CD4-positive, alpha-beta T cell treated with Interleukin-17A for 1 hour (primary cell): ENCODE results near the gene SLC3A2.

Experiments used
- DNase-seq: peaks from one replicate; pipeline ENCODE4 v3.0.0-alpha.2; 2020

SLC3A2 gene

DNA sequence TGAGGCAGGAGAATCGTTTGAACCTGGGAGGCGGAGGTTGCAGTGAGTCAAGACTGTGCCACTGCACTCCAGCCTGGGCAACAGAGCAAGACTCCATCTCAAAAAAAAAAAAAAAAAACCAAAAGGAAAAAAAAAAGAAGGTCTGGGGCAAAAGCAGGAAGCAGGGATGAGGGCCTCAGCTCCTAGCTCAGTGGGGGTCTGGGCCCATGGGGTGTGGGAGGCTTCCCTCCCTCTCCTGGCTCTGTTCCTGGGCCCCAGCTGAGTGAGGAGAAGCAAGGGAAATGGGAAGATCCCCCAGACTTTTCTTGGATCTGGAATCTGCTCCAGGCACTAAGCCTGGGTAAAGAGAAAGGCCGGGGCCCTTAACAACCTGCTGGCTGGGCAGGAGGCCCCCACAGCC, 31.6 kb downstream of the SLC3A2 start:
- DNase-seq = no peak

DNA sequence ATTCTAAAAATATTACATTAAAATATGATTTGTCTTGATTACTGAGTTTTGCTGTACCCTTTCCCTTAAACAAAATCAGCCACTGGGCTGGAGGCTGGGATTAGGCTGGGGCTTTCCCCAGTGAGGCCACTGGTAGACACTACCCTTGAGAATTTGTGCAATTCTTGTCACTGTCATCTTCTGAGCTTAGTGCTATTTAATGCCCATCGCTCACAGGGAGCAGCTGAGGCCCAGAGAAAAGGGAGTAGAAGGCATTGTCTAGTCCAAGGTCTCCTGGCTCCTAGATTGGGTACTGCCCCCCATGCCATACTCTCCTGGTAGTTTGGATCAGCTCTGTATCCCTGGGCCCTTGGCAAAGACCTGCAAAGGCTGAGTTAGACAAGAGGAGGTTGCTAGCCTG, 33.7 kb downstream of the SLC3A2 start:
- no peak for DNase-seq

DNA sequence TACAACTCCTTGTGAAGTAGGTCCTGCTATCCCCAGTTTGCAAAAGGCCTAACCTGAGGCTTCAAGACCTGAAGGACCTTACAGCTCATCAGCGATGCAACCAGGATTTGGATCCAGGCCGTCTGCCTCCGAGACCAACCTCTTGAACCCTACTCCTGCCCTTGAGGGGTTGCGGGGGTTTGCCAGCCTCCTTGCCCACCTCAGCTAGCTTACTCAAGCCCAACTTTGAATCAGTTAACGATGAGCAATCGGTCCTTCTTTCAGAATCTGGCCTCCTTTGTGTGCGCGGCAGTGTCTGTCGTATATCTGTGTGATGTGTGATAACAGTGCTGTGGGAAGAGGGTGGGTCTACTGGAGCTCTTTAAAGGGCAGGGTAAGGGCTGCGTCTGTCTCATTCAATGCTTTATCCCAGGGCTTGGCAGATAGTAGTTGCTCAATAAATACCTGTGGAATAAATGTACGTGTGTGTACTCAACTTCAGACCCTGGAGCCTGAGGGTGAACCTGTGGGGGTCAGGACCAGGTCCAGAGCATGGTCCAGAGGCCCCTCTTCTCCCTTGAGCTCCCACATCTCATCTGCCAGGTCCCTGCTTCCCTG, 37.3 kb downstream of the SLC3A2 start:
- no peak for DNase-seq

DNA sequence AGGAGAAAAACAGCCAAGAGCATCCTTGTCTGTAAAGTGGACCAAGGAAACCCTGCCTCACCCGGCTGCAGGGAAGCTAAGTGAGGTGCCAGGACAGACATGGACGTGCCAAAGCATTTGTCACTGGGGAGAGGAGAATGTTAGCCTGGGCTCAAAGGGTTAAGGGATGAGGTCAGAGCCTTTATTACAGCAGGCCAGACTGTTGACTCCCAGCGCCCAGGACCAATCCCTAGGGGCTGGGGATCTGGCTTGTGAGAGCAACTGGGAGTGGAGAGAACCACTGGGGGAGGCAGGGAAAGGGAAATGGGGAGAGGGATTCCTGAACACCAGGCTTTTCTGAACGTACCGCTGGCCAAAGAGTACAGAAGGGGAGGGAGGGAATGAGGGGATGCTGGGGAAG, 37.8 kb downstream of the SLC3A2 start:
- DNase-seq = no peak

DNA sequence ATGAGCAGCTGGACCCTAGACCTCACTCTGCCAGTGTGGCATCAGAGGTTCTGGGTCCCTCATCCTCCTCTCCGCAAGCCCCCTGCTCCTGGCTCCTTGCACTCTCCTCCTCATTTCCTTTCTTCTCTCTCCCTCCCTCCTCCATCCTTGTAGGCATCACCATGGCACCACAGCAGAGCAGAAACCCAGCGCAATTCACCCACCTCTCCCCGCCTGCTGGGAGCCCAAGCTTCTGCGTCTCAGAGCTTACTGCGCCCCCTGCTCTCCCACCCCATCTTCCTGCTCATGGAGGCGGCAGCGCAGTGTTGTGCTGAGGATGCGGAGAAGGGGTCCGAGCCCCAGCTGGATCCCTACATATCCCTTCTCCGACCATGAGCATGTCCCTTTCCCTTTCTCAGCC, 38.8 kb downstream of the SLC3A2 start:
- no peak for DNase-seq

DNA sequence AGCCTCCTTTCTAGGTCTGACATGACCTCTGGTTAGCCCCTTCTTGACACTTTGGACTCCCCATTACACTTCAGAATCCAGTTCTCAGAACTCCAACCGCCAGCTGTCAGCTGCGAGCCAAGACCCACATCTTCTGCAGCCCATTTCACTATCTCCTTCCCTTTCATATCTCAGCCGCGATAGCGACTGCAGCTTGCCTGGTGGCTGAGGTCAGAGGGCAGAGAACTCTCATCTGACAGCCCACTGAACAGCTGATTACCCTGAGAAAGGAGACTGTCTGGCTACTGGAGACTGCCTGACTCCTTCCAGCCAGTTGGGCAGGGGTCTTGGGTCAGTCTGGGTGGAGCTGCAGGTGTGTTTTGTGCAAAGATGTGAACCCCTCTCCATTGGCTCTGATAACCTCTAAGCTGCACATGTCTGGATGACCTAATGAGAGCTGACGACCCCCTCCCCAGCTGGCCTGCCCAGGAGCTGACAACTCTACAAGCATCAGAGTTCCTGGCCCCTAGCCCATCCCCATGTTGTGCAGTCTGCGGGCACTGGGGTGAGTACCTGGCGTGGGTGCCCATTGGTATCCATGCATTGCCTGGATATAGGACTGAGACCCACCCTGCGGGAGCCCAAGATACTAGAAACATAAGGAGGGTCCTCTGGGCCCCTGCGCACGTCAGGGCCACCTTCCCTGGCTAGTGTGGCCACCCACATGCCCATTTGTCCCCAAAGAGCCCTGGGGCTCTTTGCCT, 39.4 kb downstream of the SLC3A2 start:
- no peak for DNase-seq

DNA sequence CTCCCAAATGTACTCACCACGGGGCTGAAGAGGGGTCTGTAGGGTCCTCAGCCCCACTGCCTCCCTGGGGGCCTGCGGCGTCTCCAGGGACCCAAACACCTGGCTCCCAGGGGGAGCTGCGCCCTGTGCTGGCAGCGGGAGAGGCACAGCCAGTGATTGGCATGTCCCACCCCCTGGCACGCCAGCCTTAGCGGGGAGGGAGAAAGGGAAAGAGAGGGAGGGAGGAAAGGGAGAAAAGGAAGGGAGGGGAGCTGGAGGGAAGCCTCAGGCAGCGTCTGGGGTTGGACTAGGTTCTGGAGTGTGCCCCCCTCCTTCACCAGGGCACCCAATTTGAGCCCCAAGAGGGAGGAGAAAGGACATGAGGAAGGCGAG, 40.5 kb downstream of the SLC3A2 start, which contains the start of gene CHRM1:
Gene CHRM1 (minus strand): TSS at position 163 of the 372 bp plus-strand sequence. CDS start 10,263 bp downstream, outside the sequence.
- no peak for DNase-seq

DNA sequence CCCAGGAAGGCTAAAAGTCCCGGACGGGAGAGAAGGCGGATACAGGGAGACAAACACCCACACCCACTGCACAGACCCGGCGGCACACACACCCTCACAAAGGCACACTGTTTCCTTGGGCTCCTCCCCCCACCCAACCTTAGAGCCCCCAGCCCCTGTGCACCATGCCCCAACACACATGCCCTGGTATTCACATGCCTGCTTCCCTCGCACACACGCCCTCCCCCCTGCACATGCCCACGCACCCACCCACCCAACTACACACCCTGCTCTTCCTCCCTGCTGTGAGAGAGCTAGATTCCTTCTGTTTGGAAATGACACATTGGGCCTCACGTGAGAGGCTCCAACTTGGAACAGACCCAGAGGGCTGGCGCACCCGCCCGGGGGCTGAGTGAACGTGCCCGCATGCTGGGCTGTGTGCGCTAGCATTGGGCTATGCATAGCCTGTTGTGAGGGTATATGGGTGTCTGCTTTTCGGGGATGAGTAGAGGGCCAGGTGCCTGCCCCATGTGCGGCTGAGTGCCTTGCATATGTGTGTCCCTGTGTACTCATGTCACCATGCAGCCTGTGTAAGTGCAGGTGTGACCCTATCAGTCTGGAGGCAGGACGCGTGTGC, 41.0 kb downstream of the SLC3A2 start:
- no peak for DNase-seq

DNA sequence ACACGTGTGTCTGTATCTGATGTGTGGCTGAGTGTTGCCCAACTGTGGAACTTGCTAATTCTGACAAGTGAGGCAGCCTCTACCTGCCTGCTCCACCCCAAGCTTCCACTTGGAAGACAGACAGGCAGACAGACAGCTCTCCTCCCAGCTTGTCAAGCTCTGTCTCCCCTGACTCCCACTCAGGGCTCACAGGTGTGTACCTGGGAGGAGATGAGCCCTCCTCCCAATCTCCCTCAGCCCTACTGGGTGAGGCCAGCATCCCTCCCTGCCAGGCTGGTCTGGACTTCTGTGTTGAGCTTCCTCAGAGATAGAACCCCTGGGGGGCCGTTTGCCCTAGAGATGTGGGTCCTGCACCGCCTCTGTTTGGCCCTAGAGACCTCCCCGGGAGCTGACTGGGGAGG, 41.5 kb downstream of the SLC3A2 start:
- no peak for DNase-seq

DNA sequence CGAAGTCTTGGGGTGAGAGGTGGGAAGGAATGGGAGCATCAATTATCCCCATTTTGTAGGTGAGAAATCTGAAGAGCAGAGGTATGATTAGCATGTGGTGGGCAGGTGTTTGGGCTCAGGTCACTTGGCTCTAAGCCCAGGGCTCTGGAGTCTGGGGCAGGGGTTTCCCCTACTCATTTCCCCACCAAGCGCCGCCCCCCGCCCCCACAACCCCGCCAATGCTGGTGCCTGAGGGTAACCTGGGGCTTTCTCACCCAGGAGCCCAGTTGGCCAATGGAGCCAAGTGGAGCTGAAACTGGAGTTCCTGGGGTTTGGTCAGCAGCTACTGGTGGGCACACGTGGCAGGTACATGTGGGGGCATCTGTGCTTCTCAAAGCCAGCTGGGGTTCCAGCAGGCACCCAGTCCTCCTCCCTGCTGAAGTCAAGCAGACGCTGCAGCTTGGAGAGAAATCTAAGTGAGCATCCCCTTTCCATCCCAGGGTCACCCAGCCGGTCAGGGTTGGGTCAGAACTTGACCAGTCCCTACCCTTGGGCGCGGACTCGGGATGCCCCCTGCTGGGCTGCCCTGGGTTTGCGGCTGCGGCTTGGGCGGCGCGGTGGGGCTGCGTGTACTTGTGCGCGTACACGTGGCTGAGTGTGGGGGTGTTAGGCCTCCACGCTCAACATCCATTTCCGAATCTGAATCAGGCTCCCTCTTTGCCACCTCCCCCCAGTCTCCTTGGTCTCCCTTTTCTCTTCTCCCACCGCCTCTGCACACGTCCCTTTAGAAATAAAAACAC, 42.1 kb downstream of the SLC3A2 start:
- no peak for DNase-seq

DNA sequence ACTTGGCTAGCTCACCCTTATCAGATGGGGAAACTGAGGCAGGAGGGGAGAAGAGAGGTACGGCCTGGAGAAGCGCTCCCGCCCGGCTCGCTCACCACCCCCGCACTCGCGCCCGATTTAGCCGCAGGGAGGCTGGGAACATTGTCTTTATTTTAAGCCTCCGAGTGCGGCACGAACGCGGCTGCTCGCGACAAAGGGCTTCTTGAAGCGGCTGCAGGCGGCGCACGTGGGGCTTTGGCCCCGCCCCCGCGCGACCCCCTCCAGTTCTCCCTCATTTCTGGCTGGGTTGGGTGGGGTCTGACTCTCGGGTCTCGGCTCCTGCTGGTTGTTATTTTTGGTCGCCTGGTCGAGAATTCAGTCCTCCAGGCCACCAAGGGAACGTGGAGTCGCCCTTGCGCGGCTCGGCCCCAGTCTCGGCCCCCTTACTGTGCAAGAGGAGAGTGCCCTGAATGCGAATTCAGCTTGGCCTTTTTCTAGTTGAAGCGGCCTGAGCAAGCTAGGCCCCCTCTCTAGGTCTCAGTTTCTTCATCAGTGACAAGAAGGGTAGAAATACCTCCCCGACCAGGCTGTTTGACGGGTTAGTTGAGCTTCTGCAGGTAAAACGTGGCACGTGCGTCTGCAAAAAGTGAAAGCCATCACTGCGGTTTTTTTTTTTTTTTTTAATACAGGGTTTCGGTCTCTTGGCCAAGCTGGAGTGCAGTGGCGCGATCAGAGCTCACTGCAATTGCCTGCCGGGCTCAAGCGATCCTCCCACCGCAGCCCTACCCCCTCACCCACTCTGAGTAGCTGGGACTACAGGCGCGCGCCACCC, 43.1 kb downstream of the SLC3A2 start:
- DNase-seq = peak; percentile 29

DNA sequence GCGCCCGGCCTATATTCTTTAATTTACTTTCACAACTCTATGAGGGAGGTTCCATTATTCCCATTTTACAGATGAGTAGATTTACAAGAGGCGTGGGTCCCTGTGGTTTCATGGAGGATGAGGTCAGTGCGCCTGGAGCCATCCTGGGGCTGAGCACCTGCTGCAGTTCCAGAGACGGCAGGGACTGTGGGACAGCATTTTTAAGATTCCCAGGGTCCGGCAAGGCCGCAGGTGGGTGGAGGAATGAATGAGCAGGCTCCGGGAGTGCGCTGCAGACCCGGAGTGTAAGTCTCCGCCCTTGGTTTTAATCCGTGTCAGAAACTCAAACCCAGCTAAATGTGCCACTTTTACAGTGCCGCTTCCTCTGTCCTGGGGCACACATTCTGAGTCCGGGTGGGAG, 44.6 kb downstream of the SLC3A2 start:
- DNase-seq = no peak

DNA sequence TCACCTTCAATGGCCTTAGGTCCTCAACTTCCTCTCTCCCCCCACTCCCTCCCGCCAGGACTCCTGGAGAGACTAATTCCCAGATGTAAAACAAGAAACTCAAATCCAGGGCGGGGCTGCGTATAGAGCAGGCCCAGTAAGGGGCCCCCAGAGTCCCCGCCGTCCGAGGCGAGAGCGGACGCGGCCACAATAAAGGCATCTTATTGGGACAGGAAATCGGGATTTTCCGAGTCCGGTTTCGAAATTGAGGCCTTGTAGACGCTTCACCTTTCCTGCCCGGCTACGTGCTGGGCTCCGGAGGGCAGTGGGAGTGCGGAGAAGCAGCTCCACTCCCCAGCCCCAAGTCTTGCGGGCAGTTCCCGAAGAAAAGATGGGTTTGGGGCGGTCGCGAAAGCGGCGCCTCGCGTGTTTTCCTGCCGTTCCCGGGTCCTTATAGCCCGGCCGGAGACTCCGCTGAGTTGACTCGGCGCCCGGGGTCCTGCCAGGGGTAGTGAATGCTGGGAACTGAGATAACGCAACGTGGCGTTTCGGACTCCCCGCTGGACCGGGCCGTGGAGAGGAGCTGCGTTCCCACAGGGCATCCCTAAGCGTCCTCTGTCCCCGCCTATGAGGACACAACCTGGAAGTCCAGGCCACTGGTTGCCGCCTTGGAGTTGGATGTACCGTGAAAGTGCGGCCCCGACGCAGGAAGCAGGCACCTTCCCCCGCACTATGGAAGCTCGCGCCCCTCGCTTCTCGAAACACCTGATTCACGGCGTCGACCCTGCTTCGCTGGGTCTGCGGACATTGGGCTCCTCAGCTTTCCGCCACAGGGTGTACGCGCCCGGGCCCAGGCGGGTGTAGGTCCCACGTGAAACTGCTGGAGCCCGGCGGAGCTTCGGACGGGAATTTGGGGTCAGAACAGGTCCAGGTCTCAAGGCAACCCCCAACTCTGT, 45.3 kb downstream of the SLC3A2 start:
- no peak for DNase-seq

DNA sequence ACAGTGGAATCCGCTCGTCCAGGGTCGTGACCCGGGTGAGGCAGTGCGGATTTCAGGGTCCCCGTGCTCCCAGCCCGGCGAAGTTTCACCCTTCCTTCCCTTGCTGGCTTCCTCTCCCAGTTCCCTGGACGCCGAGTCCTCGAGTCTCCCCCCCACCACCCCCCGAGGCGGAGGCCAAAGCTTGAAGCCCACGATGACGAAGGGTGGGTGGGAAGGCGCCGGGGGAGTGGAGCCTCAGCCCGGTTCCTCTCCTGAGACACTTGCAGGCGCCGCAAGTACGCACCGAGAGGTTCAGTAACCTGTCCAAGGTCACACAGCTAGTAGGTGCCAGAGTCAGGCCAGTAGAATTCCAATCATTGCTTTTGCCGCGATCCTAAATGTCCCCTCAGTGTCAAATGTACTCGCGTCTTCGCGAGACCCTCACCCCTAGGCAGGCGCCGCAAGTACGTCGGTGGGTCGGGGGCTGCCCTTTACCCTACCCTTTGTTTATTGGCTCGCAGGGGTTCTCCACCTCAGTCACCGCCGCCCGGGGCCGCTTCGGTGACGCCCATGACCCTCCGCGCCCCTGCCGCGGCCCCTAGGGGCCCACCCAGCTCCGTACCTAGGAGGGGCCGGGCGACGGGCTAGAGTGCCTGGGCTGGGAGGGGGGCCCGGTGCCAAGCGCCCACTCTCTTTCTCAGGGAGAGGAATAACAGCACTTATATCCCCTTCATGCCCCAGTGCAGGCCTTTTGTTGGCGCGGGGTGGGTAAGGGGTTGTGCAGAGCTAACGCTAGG, 46.2 kb downstream of the SLC3A2 start:
- no peak for DNase-seq

DNA sequence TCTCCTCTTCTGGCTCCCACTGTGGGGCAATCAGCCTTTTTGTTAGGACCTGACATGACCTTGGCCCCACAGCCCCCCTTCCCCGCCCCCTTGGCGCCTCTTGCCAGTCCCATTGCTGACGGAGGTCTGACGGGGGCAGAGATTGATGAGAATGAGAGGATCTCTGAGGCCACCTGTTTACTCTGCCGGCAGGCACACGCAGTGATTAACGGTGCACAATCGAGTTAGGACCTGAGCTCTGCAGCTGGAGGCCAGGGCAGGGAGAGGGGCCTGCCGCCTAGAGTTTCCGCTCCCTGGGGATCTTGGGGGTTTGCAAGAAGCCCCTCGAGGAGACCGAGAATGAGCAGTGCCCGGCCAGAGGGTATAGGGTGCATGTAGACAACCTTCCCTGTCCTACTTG, 47.3 kb downstream of the SLC3A2 start:
- DNase-seq = no peak

DNA sequence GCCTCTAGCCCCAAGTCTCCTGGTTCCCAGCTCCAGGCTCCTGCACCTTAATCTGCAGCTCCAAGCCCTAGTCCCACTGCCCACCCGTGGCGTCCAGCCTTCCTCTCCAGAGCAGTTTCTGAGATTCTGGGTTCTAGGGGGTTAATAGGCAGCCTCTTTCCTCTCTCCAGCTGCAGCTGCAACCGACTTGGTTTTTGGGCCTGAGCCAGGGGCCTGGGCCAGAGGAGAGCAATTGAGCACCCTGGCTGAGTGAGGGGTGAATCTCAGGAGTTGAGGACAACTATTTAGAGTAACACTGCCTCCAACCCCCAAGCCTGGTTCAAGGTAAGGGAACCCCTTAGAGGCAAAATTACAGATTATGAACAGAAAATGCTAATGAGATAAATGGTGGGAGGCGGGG, 49.5 kb downstream of the SLC3A2 start:
- no peak for DNase-seq

DNA sequence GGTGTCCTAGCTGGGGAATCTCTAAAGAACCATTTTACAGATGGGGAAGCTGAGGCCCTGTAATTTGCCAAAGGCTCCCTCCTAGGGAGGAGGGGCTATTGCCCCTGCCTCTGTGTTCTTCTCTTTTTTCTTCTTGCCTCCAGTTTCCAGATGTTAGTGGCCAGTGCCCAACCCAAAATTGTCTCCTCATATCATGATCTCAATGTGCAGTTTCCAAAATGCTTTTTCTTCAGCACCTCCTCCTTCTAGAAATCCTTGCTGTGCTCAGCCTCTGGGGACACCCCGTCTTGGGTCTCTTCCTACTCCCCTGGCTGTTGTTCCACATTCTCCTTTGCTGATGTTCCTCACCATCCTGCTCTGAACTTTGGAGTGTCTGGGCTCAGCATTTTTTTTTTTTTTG, 50.0 kb downstream of the SLC3A2 start:
- DNase-seq = no peak

DNA sequence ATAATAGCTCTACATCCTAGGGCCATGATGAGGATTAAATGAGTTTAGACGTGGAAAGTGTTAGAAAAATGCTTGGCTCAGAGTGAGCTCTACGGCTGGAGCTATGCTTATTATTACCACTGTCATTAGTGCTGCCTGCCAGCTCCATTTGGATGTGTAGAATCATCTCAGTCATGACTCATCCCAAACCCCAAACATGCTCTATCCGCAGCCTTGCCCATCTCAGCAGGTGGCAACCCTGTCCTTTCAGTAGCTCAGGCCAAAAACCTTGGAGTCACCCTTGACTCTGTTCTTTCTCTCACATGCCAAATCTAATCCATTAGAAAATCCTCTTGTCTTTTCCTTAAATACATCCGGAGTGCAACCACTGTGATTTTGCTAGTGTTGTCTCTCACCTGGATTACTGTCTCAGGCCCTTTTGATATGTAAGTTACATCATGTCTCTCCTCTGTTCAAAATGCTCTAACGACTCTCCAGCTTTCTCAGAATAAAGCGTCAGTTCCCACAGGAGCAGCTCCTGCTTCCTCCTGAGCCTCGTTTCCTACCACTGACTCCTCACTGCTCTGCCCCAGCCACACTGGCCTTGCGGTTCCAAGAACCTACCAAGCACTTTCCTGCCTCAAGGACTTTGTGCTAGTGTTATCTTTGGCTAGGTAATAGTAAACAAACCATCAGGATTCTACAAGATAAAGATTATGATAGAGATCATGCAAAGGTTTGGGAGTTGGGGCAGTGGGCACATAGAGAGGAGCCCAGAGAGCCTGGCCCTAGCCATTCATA, 51.0 kb downstream of the SLC3A2 start:
- DNase-seq = no peak

DNA sequence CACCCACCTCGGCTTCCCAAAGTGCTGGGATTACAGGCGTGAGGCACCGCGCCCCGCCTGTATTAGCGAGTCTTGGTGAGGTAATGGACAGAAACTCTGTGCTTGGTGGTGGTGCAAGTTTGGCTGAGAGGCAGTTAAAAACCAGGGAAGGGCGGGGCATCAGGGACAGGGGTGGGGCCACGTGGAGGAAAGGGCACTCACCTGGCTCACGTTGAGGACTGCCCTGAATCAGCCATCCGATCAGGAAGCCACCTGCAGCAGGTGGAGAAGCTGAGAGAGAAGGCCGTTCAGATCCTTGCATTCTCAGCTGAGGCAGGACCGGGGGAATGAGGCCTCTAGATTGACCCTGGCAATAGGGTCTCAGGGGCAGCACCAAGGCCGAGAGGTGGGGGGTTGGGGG, 52.6 kb downstream of the SLC3A2 start:
- DNase-seq = no peak
